OCI-M2 (cell line): ENCODE data around the gene TNFRSF18.

Experiments
- DNase-seq: peaks from one replicate; lab custom pipeline; 2025; ENCODE audit not compliant: unreplicated experiment; lab: John Stamatoyannopoulos, UW

Gene TNFRSF18

GRCh38 chr1:1213345-1214265 is 7.2 kb upstream of the TNFRSF18 start, which contains the start of gene TNFRSF4:
Gene TNFRSF4, minus strand, starts transcription at chr1:1214153. Its CDS starts 26 bp downstream, at chr1:1214127.
- no peak for DNase-seq

GRCh38 chr1:1212780-1213344 is 6.5 kb upstream of the TNFRSF18 start:
- no peak for DNase-seq

- DNase-seq: no peak
Observed at GRCh38 chr1:1211541-1212441, 5.4 kb upstream of the TNFRSF18 start.

GRCh38 chr1:1210726-1211540 is 4.5 kb upstream of the TNFRSF18 start:
- DNase-seq: no peak

- DNase-seq: no peak
Observed at GRCh38 chr1:1208713-1209433, 2.5 kb upstream of the TNFRSF18 start.

- no peak for DNase-seq
Observed at GRCh38 chr1:1207571-1207892, 1.1 kb upstream of the TNFRSF18 start.

GRCh38 chr1:1206966-1207531 is 657 bp upstream of the TNFRSF18 start:
- DNase-seq: no peak

GRCh38 chr1:1205769-1206375 is 520 bp downstream of the TNFRSF18 start:
- no peak for DNase-seq

GRCh38 chr1:1204998-1205768 is 1.2 kb downstream of the TNFRSF18 start:
- DNase-seq: no peak

GRCh38 chr1:1204425-1204920 is 1.9 kb downstream of the TNFRSF18 start:
- DNase-seq: no peak

- DNase-seq: no peak
Observed at GRCh38 chr1:1203561-1204424, 2.6 kb downstream of the TNFRSF18 start.

- DNase-seq: no peak
Observed at GRCh38 chr1:1202831-1203560, 3.4 kb downstream of the TNFRSF18 start.

GRCh38 chr1:1200876-1201810 is 5.2 kb downstream of the TNFRSF18 start:
- no peak for DNase-seq

GRCh38 chr1:1199961-1200875 is 6.2 kb downstream of the TNFRSF18 start:
- DNase-seq: no peak
